SK-N-SH (cell line): ENCODE results near the gene MED26. TPM values are rescaled to one million over a fixed set of nuclear protein-coding genes. Genes with fewer than 3 reads are reported as not detected.

ENCODE experiments used
- CTCF ChIA-PET: fragments of 300-600, 350-600 bp; formaldehyde crosslinking; extraction: SDS; loops from one replicate; lab custom pipeline; 2021; lab: Yijun Ruan, JAX
- POLR2A ChIA-PET: fragments of 350-600 bp; sonication (Branson Sonifier 250); formaldehyde crosslinking; extraction: SDS; loops from one replicate; lab custom pipeline; 2020; ENCODE audit warnings: antibody characterized with exemption, inconsistent platforms; lab: Yijun Ruan, JAX
- DNase-seq: peaks from one replicate; pipeline ENCODE4 v3.0.0; 2012
- H2AFZ ChIP-seq: fragments of 200-600 bp; sonication (generic); 2 replicates; pipeline ENCODE4 v1.8.1; 2016; ENCODE audit warnings: antibody characterized with exemption, mild to moderate bottlenecking, low read depth
- H3F3A ChIP-seq: fragments of 200-600 bp; sonication (generic); replicated peaks from 2 replicates; pipeline ENCODE3; 2016; ENCODE audit warnings: antibody characterized with exemption, mild to moderate bottlenecking; ENCODE audit not compliant: insufficient read depth
- H3K27ac ChIP-seq, 2 experiments: fragments of 200-500 bp in 1 of 2; fragments of 200-600 bp in 1 of 2; sonication (Bioruptor generic) in 1 of 2; sonication (generic), shearing (Covaris generic) in 1 of 2; 2 replicates each; pipeline versions ENCODE4 v1.5.1 to v1.6.1; 2014 to 2016; ENCODE audit warnings: low read depth in 2 of 2, inconsistent platforms in 1 of 2, low read length in 1 of 2, mild to moderate bottlenecking in 1 of 2, mixed read lengths in 1 of 2
- H3K27me3 ChIP-seq: fragments of 200-600 bp; sonication (generic), shearing (Covaris generic); 2 replicates; pipeline ENCODE4 v1.6.1; 2016; ENCODE audit warnings: mixed run types; ENCODE audit not compliant: insufficient read depth
- H3K36me3 ChIP-seq, 2 experiments: fragments of 200-500 bp in 1 of 2; fragments of 200-600 bp in 1 of 2; sonication (Bioruptor generic) in 1 of 2; sonication (generic) in 1 of 2; replicated peaks in 1 of 2; 2 replicates each; pipeline versions ENCODE3 to v1.5.1; 2014 to 2016; ENCODE audit warnings: low read length in 1 of 2, mild to moderate bottlenecking in 1 of 2; ENCODE audit not compliant: insufficient read depth in 2 of 2, control insufficient read depth in 1 of 2
- H3K4me1 ChIP-seq, 2 experiments: fragments of 200-500 bp in 1 of 2; fragments of 200-600 bp in 1 of 2; sonication (Bioruptor generic) in 1 of 2; sonication (generic), shearing (Covaris generic) in 1 of 2; 2 replicates each; pipeline versions ENCODE4 v1.5.1 to v1.6.1; 2014 to 2016; ENCODE audit warnings: low read depth in 1 of 2, low read length in 1 of 2, mixed run types in 1 of 2; ENCODE audit not compliant: insufficient read depth in 2 of 2, control insufficient read depth in 1 of 2
- H3K4me2 ChIP-seq: fragments of 200-600 bp; sonication (generic), shearing (Covaris generic); 2 replicates; pipeline ENCODE4 v1.6.1; 2017; ENCODE audit warnings: mixed run types
- H3K4me3 ChIP-seq, 2 experiments: fragments of 200-500 bp in 1 of 2; fragments of 200-600 bp in 1 of 2; sonication (Bioruptor generic) in 1 of 2; sonication (generic), shearing (Covaris generic) in 1 of 2; 2 replicates each; pipeline versions ENCODE4 v1.5.1 to v1.8.1; 2014 to 2016; ENCODE audit warnings: low read depth in 2 of 2, inconsistent platforms in 1 of 2, low read length in 1 of 2, mild to moderate bottlenecking in 1 of 2, mixed read lengths in 1 of 2, moderate library complexity in 1 of 2
- H3K79me2 ChIP-seq: fragments of 200-600 bp; sonication (generic); 2 replicates; pipeline ENCODE4 v1.8.1; 2017; ENCODE audit warnings: mild to moderate bottlenecking; ENCODE audit not compliant: insufficient read depth
- H3K9ac ChIP-seq: fragments of 200-600 bp; sonication (generic); 2 replicates; pipeline ENCODE4 v1.6.1; 2017; ENCODE audit warnings: mixed run types
- H3K9me2 ChIP-seq: fragments of 200-600 bp; sonication (generic); 2 replicates; pipeline ENCODE4 v1.6.1; 2017; ENCODE audit warnings: mixed run types
- H3K9me3 ChIP-seq: fragments of 200-600 bp; sonication (generic); 2 replicates; pipeline ENCODE4 v1.6.1; 2017; ENCODE audit warnings: mixed run types, mild to moderate bottlenecking, moderate library complexity
- H4K20me1 ChIP-seq: fragments of 200-600 bp; sonication (generic); 2 replicates; pipeline ENCODE4 v1.6.1; 2017; ENCODE audit warnings: mild to moderate bottlenecking, mixed run types; ENCODE audit not compliant: insufficient read depth
- ELF1 ChIP-seq: IDR thresholded peaks from 2 replicates; pipeline ENCODE4 v1.4.0; 2012
- EZH2phosphoT487 ChIP-seq: fragments of 200-600 bp; sonication (generic); IDR thresholded peaks from 2 replicates; pipeline ENCODE4 v1.6.1; 2017; ENCODE audit warnings: low read depth, mixed run types, mild to moderate bottlenecking, antibody characterized with exemption, moderate library complexity, borderline replicate concordance
- FOSL2 ChIP-seq: IDR thresholded peaks from 2 replicates; pipeline ENCODE4 v1.4.0; 2012; ENCODE audit warnings: low read depth, mild to moderate bottlenecking, moderate library complexity, borderline replicate concordance
- FOXJ3 ChIP-seq: sonication (generic); formaldehyde crosslinking; IDR thresholded peaks from 2 replicates; pipeline ENCODE4 v1.5.1; 2020; ENCODE audit warnings: mild to moderate bottlenecking, missing genetic modification reagents
- FOXM1 ChIP-seq: IDR thresholded peaks from 2 replicates; pipeline ENCODE4 v1.4.0; 2012; ENCODE audit warnings: low read depth, mild to moderate bottlenecking
- GATA2 ChIP-seq: sonication (generic); formaldehyde crosslinking; IDR thresholded peaks from 2 replicates; pipeline ENCODE4 v1.5.0; 2020; ENCODE audit warnings: mild to moderate bottlenecking, missing genetic modification reagents
- IRF3 ChIP-seq: fragments of 150-350 bp; IDR thresholded peaks from 2 replicates; pipeline ENCODE4 v1.6.1; 2016; ENCODE audit warnings: mild to moderate bottlenecking, low read depth, low read length
- JUND ChIP-seq: IDR thresholded peaks from 2 replicates; pipeline ENCODE4 v1.4.0; 2012
- MEF2A ChIP-seq: IDR thresholded peaks from 2 replicates; pipeline ENCODE4 v1.4.0; 2012; ENCODE audit warnings: low read depth, borderline replicate concordance
- MXI1 ChIP-seq: IDR thresholded peaks from 2 replicates; pipeline ENCODE4 v1.6.1; 2012; ENCODE audit warnings: mild to moderate bottlenecking, low read depth, low read length, improper control_type of control experiment
- NFIC ChIP-seq: IDR thresholded peaks from 2 replicates; pipeline ENCODE4 v1.4.0; 2012; ENCODE audit warnings: borderline replicate concordance
- POLR2AphosphoS5 ChIP-seq: IDR thresholded peaks from 2 replicates; pipeline ENCODE4 v1.6.1; 2012; ENCODE audit warnings: low read depth, low read length
- RAD21 ChIP-seq: IDR thresholded peaks from 2 replicates; pipeline ENCODE4 v1.6.1; 2012; ENCODE audit warnings: mild to moderate bottlenecking, low read length
- RCOR1 ChIP-seq: fragments of 150-350 bp; IDR thresholded peaks from 2 replicates; pipeline ENCODE4 v1.6.1; 2017; ENCODE audit warnings: antibody characterized with exemption, low read length
- RFX5 ChIP-seq: IDR thresholded peaks from 2 replicates; pipeline ENCODE4 v1.6.1; 2012; ENCODE audit warnings: mild to moderate bottlenecking, improper control_type of control experiment, low read length
- RXRA ChIP-seq: IDR thresholded peaks from 2 replicates; pipeline ENCODE4 v1.4.0; 2012; ENCODE audit warnings: low read depth, mild to moderate bottlenecking, borderline replicate concordance
- TAF1 ChIP-seq: IDR thresholded peaks from 2 replicates; pipeline ENCODE4 v1.6.1; 2012; ENCODE audit warnings: low read depth, mild to moderate bottlenecking, low read length, moderate library complexity, borderline replicate concordance
- TEAD4 ChIP-seq: IDR thresholded peaks from 2 replicates; pipeline ENCODE4 v1.4.0; 2012; ENCODE audit warnings: mild to moderate bottlenecking, borderline replicate concordance; ENCODE audit not compliant: insufficient read depth
- WGBS: methylation state at CpG from one replicate; pipeline ENCODE4 v1.1.6; 2017; ENCODE audit warnings: low lambda C conversion rate; 5-methylcytosine and 5-hydroxymethylcytosine counted together
- polyA plus RNA-seq, 3 experiments: library from polyadenylated mRNA; depleted of rRNA; stranded (reverse); fragments of >200 nt; gene quantifications; 2 replicates each; pipeline ENCODE4 v1.2.3, GENCODE V29; 2012
- TF ChIP-seq, protein P1 (sequence below): fragments of 200-600 bp; sonication (generic); IDR thresholded peaks from 2 replicates; pipeline ENCODE4 v1.6.1; 2017; ENCODE audit warnings: antibody characterized with exemption, mild to moderate bottlenecking, moderate library complexity
- TF ChIP-seq, protein P2 (sequence below): IDR thresholded peaks from 2 replicates; pipeline ENCODE4; 2012

Gene MED26
- polyA plus RNA-seq, 1 of the 3 experiments (the other 2 are of a cell fraction): 3.5 TPM

DNA sequence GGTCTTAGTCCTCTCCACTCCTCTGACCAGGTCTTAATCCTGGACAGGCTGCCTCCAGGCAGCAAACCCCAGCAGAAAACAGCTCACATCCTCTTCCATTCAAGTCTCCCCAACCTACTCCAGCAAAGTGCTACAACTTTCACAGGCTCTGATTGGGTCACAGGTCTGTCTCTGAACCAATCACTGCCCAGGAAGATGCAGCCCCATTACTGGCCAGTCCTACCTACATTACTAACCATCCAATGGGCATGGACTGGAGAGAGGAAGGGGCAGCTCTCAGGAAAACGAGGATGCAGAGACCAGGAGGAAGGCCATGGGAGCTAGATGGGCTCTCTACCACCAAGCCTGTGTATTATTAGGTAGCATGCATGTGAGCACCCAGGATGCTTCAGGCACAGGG lies 12.2 kb downstream of the MED26 start:
- DNase-seq: peak; percentile 25
- POLR2A ChIA-PET: no interaction called here
- peaks cover 100% of the 10 kb centered on the region for H3K79me2 ChIP-seq
- H3K4me3 ChIP-seq: no peak overlapping the region
- TF ChIP-seq TAF1 (no peak), GATA2 (CRISPR knock-in tag) (no peak)
- TF ChIP-seq, all 33 proteins: peak for 0
- Histone ChIP-seq H3K4me1 (peaks cover 0 to 24% of the 10 kb centered on the region in 2 experiments; a peak in 2 of 4 replicates), H3K36me3 (no peaks in the 10 kb centered on the region), H4K20me1 (peaks cover 100% of the 10 kb centered on the region), H3K9me3 (no peaks in the 10 kb centered on the region), H3K27me3 (no peaks in the 10 kb centered on the region), H3F3A (no peaks in the 10 kb centered on the region), H3K9me2 (no peaks in the 10 kb centered on the region), H3K4me2 (no peak overlapping the region), H3K9ac (no peak overlapping the region), H3K27ac (no peak overlapping the region), H2AFZ (no peak overlapping the region)
- 67% methylated on average over 1 of the region's 1 CpG for WGBS
- CTCF ChIA-PET: no interaction called here

DNA sequence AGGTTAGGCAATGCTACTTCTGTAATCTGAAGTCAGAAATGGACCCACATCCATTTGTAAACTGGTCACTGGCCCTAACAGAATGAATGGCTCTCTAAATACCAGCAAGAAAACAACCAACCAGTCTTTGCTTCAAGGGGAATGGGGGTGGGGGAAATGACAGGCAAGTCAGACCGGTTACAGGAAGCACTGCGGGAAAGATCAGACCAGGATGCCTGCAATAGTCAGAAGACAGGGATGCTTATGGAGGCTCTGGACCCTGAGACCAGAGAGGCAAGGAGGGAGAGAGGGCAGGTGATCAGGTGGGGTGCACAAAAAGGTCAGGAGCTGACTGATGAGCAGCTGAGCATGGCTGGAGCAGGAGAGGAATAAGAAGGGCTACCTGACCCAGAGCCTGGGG lies 13.1 kb downstream of the MED26 start:
- ChIA-PET POLR2A (no interaction called here), CTCF (interaction anchor here (1.1 kb wide), 1 partner anchor 13 kb away, joined by 3 read pairs; the partner anchor contains the start of gene MED26)
- Histone ChIP-seq H3K9me2 (no peaks in the 10 kb centered on the region), H4K20me1 (peaks cover 99% of the 10 kb centered on the region), H3K4me3 (no peak overlapping the region), H3K36me3 (no peaks in the 10 kb centered on the region), H3F3A (no peaks in the 10 kb centered on the region), H3K9ac (no peak overlapping the region), H3K4me2 (no peak overlapping the region), H3K27ac (no peak overlapping the region), H3K79me2 (peaks cover 100% of the 10 kb centered on the region), H2AFZ (no peak overlapping the region), H3K4me1 (peaks cover 0 to 19% of the 10 kb centered on the region in 2 experiments; a peak in 2 of 4 replicates), H3K9me3 (no peaks in the 10 kb centered on the region), H3K27me3 (no peaks in the 10 kb centered on the region)
- no peak for DNase-seq
- no peak for TF ChIP-seq RAD21
- no peak for TF ChIP-seq NFIC
- TF ChIP-seq RCOR1: no peak
- no peak for TF ChIP-seq ELF1
- no peak for TF ChIP-seq FOXM1
- TF ChIP-seq, protein P1, sequence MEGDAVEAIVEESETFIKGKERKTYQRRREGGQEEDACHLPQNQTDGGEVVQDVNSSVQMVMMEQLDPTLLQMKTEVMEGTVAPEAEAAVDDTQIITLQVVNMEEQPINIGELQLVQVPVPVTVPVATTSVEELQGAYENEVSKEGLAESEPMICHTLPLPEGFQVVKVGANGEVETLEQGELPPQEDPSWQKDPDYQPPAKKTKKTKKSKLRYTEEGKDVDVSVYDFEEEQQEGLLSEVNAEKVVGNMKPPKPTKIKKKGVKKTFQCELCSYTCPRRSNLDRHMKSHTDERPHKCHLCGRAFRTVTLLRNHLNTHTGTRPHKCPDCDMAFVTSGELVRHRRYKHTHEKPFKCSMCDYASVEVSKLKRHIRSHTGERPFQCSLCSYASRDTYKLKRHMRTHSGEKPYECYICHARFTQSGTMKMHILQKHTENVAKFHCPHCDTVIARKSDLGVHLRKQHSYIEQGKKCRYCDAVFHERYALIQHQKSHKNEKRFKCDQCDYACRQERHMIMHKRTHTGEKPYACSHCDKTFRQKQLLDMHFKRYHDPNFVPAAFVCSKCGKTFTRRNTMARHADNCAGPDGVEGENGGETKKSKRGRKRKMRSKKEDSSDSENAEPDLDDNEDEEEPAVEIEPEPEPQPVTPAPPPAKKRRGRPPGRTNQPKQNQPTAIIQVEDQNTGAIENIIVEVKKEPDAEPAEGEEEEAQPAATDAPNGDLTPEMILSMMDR: no peak
- TF ChIP-seq POLR2AphosphoS5: no peak
- no peak for TF ChIP-seq MXI1
- TF ChIP-seq TAF1: no peak
- TF ChIP-seq RXRA: no peak
- no peak for TF ChIP-seq GATA2 (CRISPR knock-in tag)
- TF ChIP-seq, protein P2, sequence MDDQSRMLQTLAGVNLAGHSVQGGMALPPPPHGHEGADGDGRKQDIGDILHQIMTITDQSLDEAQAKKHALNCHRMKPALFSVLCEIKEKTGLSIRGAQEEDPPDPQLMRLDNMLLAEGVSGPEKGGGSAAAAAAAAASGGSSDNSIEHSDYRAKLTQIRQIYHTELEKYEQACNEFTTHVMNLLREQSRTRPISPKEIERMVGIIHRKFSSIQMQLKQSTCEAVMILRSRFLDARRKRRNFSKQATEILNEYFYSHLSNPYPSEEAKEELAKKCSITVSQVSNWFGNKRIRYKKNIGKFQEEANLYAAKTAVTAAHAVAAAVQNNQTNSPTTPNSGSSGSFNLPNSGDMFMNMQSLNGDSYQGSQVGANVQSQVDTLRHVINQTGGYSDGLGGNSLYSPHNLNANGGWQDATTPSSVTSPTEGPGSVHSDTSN: no peak
- no peak for TF ChIP-seq JUND
- TF ChIP-seq TEAD4: no peak
- TF ChIP-seq FOSL2: no peak
- TF ChIP-seq MEF2A: no peak
- no peak for TF ChIP-seq EZH2phosphoT487
- TF ChIP-seq IRF3: no peak
- TF ChIP-seq FOXJ3 (CRISPR knock-in tag): no peak
- no peak for TF ChIP-seq RFX5
- WGBS: 87% methylated on average over 2 of the region's 2 CpGs
